Smooth muscle cell of trachea (primary cell): ENCODE results near the gene SDS. TPM values are rescaled to one million over a fixed set of nuclear protein-coding genes. Genes with fewer than 3 reads are reported as not detected.

Experiments
- total RNA-seq: library from RNA; depleted of rRNA; stranded (reverse); fragments of >200 nt; gene quantifications from 2 replicates; pipeline ENCODE4 v1.2.1, GENCODE V29; 2014

SDS gene
- not detected in 2 replicates for total RNA-seq

GRCh38 chr12:113403435-113404415, at the start of gene SDS:
TSS of gene SDS (minus strand) at chr12:113403887. CDS start at chr12:113399708, 4,179 bp downstream.

GRCh38 chr12:113422030-113422885, 18.6 kb upstream of the SDS start, which contains the start of gene SDSL:
TSS of gene SDSL (plus strand) at chr12:113422380. CDS start at chr12:113427983, 5,603 bp downstream.

GRCh38 chr12:113358381-113359132, 45.1 kb downstream of the SDS start, which contains the start of gene PLBD2:
TSS of gene PLBD2 (plus strand) at chr12:113358587. CDS start at chr12:113358601, 14 bp downstream.

Other genes starting within 250 kb of the SDS start
- gene DDX54, start 218.4 kb downstream of the SDS start, total RNA-seq, result 29.8 and 30.3 TPM in 2 replicates
- 20.3 and 21.5 TPM in 2 replicates for gene RITA1, start 218.2 kb downstream of the SDS start, total RNA-seq
- gene TPCN1, start 182.4 kb downstream of the SDS start, total RNA-seq, result 24.4 and 42.5 TPM in 2 replicates
- 24.7 and 37.7 TPM in 2 replicates for gene SLC8B1, start 68.8 kb downstream of the SDS start, total RNA-seq
- 59.1 and 102 TPM in 2 replicates for gene PLBD2, start 45.3 kb downstream of the SDS start, total RNA-seq
- 5.8 and 6.1 TPM in 2 replicates for gene SDSL, start 18.5 kb upstream of the SDS start, total RNA-seq
- gene LHX5, start 68.0 kb upstream of the SDS start, total RNA-seq, result not detected in 2 replicates